HG02678 (cell line): ENCODE data around the gene RWDD3.
A peak's percentile ranks its signal among the peaks of the same experiment; 100 is the strongest.

Source experiments
- ATAC-seq: cut with Tn5 transposase; IDR thresholded peaks from one replicate; pipeline ENCODE4 v1.9.1; 2021; ENCODE audit warnings: mild to moderate bottlenecking, moderate library complexity; ENCODE audit not compliant: unreplicated experiment

The RWDD3 gene

GRCh38 chr1:95233737-95234500 is at the start of gene RWDD3:
TSS of gene RWDD3 (plus strand) at chr1:95234210. CDS start at chr1:95234231, 21 bp downstream.
- peak; percentile 96 for ATAC-seq

GRCh38 chr1:95186149-95186548 is 47.9 kb upstream of the RWDD3 start:
- ATAC-seq: no peak

- ATAC-seq: no peak
Observed at GRCh38 chr1:95193591-95193990, 40.4 kb upstream of the RWDD3 start.

- no peak for ATAC-seq
Observed at GRCh38 chr1:95195046-95195445, 39.0 kb upstream of the RWDD3 start.

GRCh38 chr1:95196017-95196416 is 38.0 kb upstream of the RWDD3 start:
- ATAC-seq: no peak

- no peak for ATAC-seq
Observed at GRCh38 chr1:95197616-95198252, 36.3 kb upstream of the RWDD3 start.

- ATAC-seq: no peak
Observed at GRCh38 chr1:95201905-95202304, 32.1 kb upstream of the RWDD3 start.

GRCh38 chr1:95203908-95204437 is 30.0 kb upstream of the RWDD3 start:
- ATAC-seq: no peak

GRCh38 chr1:95206514-95206913 is 27.5 kb upstream of the RWDD3 start:
- ATAC-seq: no peak

- no peak for ATAC-seq
Observed at GRCh38 chr1:95207223-95207935, 26.6 kb upstream of the RWDD3 start.

GRCh38 chr1:95208876-95209275 is 25.1 kb upstream of the RWDD3 start:
- no peak for ATAC-seq

GRCh38 chr1:95209291-95209690 is 24.7 kb upstream of the RWDD3 start:
- ATAC-seq: no peak

- ATAC-seq: no peak
Observed at GRCh38 chr1:95216292-95216990, 17.6 kb upstream of the RWDD3 start.

GRCh38 chr1:95217371-95217770 is 16.6 kb upstream of the RWDD3 start:
- ATAC-seq: no peak

- ATAC-seq: no peak
Observed at GRCh38 chr1:95219407-95219806, 14.6 kb upstream of the RWDD3 start.

- ATAC-seq: no peak
Observed at GRCh38 chr1:95221306-95221705, 12.7 kb upstream of the RWDD3 start.

- ATAC-seq: no peak
Observed at GRCh38 chr1:95222629-95223028, 11.4 kb upstream of the RWDD3 start.

- ATAC-seq: no peak
Observed at GRCh38 chr1:95223110-95223509, 10.9 kb upstream of the RWDD3 start.

GRCh38 chr1:95226781-95227660 is 7.0 kb upstream of the RWDD3 start:
- ATAC-seq: no peak

GRCh38 chr1:95229037-95229436 is 5.0 kb upstream of the RWDD3 start:
- no peak for ATAC-seq
